ENCODE results near the gene SHTN1.
A peak's percentile ranks its signal among the peaks of the same experiment; 100 is the strongest.

The SHTN1 gene

DNA sequence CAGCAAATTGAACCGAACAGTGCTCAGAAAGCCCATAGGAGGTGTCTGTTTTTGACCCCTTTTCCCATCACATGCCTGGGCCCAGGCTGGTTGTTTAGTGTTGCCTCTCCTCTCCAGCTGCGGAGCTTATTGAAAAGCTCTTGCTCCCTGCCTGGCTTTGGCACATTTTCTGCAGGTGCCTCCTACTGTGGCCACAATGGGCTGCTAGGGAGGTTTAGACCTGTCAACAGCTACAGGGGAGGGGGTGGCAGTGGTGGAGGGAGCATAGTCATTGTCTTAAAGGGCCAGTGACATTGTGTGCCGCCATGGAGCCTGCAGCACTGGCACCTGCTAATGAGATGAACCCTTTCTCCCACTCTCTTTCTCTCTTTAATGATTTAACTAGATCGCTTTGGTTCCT, 168.9 kb downstream of the SHTN1 start:
- DNase-seq, result peak in 1 of 56 donors; percentile 11

DNA sequence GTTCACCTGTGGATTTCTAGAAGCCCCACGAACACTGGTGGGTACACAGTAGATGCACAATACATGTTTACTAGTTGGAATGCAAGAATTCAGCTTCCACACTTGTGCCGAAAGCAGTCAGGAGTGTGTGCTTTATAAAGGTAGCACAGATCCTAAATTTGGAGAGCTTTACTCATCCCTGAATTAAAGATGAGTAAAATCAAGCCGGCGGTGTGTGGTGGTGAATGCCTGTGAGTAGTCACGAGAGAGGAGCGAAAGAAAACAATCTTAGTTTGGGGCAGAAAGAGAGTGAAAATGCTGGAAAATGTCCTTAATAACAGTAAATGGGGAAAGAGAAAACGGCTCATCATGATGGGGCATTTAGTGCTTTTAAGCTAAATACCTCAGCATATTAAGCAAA, 169.3 kb downstream of the SHTN1 start:
- peak in 3 of 56 donors; percentile 8 to 31 (median 16) for DNase-seq

DNA sequence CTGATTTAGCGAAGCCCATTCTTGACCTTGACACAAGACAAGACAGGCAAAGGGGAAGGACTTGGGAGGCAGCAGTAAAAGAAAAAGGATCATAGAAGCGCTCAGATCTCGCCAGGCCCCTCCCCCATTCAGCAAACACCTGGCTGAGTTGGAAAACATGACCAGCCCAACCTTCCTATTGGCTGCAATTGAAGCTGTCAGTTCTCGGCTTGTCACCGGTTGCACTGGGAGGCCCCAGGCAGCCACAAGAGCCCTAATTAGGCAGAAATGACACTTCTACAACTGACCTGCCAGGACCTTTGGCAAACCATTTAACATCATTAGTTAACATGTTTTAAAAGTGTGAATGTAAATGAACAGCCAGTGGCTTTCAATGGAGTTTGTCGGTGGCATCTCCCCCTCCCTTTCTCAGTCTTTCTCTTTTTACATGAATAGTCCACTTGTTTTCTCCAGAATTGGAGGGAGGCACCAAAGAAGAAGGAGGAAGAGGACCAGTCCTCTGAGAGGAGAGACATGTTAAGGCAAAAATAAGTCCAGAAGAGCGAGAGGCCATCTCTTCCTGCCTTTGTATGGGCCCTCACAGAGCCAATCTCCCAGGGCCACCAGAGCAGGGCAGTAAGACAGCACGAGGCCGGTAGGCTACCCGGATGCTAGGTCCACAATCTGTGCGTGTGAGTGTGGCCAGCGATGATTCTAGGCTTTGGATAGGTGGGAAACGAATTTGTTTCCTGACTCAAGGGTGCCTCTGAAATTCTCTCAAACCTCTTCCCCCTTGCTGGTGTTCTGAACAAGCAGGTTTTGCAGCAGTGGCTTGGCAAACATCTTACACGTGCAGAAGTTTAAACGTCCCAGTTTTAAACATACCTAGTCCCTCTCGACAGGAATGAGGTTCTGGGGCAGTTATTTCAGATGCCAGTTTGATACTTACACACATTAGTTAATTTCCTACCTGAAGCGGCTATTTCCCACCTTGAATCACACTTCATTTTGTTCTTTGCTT, 170.7 kb downstream of the SHTN1 start:
- peak in 6 of 56 donors; percentile 7 to 48 (median 14) for DNase-seq

DNA sequence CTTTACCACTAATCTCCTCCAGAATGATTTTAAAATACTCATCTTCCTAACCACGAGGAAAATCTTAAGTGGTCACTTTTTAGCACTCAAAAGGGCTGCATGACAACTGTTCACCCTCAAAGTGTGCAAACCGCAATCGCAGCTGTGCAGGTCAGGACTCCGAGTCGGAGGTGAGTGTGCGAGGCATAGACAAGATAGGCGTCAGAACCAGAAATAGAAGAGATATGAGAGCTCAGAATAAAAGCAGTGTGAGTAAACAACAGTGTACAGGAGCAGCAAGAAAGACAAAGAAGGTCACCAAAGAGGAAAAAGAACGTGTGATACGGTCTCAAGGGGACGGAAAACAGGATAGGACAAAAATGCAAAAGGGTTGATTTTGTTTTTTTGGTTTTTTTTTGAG, 173.2 kb downstream of the SHTN1 start:
- DNase-seq, result no peak

All from nucleus accumbens (tissue), 56 donors.